Right ventricle myocardium superior (tissue), 1 donor: Measurements from ENCODE around the gene SLC17A3. TPM values are rescaled to one million over a fixed set of nuclear protein-coding genes. Genes with fewer than 3 reads are reported as not detected.

Experiments used
- ATAC-seq: fragments of 200-7000 bp; cut with Tn5 transposase; one replicate; pipeline ENCODE4 v1.9.1; 2020; ENCODE audit warnings: mild to moderate bottlenecking; ENCODE audit not compliant: poor library complexity
- DNase-seq: peaks from one replicate; pipeline ENCODE4 v3.0.0-alpha.2; 2020
- intact Hi-C: fragments of 100-400 bp; cut with DNase I; formaldehyde crosslinking; loops from one replicate; pipeline ENCODE4 v1.11.2; 2022
- total RNA-seq: library from RNA; stranded (reverse); fragmentation: NEBNext Ultra II Directional; extraction: Animal tissue kit (Norgen Biotek cat#: 25700); gene quantifications from one replicate; pipeline ENCODE4 v1.2.1, GENCODE V29; 2021
- donor health status: DM: no; HTN: yes; CAD: no; lungs with severe emphysema.

The SLC17A3 gene
- total RNA-seq, 1 donor from 2014 or later: not detected

DNA sequence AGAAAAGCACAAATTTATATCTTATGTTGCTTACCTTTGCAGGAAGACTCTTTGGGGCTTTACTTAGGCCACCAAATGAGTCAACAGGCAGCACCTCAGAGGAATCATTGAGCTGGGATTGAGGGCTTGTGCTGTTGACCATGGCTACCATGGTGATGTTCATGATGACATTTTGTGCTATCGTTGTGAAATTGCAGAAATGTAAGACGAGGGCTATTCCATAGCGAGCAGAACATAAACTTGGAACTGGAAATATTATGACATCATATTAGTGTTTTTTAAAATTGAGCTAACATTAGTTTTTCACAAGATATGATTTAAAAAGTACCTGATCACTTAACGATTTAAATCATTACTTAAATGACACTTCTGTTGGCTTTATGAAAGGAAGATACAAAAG is 11.8 kb downstream of the SLC17A3 start:
- intact Hi-C loops: no loop called here
- ATAC-seq (no peak), DNase-seq (no peak)

- no peak for ATAC-seq
- intact Hi-C loops: no loop called here
Measured at GRCh38 chr6:25852756-25853155, 21.3 kb downstream of the SLC17A3 start.

GRCh38 chr6:25851961-25852360 is 22.1 kb downstream of the SLC17A3 start:
- ATAC-seq: no peak
- no peak for DNase-seq
- intact Hi-C loops: no loop called here

More at GRCh38 chr6:25852756-25853155, 21.3 kb downstream of the SLC17A3 start:
- DNase-seq: no peak

DNA sequence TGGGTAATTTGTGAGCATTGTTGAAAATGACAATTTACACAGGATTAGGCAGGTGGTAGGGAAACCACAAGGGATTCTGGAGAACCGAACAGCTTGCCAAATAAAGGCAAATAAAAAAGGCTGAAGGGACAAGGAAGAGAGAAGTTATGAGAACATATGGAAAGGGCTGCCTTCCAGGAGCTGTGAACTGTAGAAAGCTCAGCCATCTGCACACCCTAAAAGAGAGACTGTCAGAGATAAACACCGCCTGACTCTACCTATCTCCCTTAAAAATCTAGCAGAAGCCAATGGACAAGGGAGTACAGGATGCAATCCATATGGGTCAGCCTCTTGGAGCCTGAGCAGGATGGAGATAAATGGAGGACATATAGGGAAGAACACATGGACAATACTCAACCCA is 29.5 kb downstream of the SLC17A3 start:
- no peak for DNase-seq
- ATAC-seq: no peak
- intact Hi-C loops: no loop called here

DNA sequence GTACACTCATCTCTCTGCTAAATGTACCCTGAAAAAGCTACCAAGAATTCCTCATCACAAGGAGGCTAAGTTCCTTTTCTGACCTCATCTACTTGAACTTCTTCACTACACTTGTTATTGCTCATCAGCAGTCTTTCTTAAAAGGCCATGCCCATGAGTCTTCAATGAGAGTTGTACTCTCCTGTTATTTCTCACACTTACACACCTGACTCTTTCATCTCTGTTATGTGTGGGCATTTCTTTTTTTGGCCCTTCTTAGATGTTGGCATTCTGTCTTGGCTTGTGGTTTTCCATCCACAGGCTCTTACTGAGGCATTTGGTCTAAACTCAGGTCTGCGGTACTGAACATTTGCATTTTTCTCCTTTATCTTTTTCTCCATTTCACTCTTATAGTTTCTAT is 31.5 kb downstream of the SLC17A3 start:
- DNase-seq: no peak
- intact Hi-C loops: no loop called here
- ATAC-seq: no peak

DNA sequence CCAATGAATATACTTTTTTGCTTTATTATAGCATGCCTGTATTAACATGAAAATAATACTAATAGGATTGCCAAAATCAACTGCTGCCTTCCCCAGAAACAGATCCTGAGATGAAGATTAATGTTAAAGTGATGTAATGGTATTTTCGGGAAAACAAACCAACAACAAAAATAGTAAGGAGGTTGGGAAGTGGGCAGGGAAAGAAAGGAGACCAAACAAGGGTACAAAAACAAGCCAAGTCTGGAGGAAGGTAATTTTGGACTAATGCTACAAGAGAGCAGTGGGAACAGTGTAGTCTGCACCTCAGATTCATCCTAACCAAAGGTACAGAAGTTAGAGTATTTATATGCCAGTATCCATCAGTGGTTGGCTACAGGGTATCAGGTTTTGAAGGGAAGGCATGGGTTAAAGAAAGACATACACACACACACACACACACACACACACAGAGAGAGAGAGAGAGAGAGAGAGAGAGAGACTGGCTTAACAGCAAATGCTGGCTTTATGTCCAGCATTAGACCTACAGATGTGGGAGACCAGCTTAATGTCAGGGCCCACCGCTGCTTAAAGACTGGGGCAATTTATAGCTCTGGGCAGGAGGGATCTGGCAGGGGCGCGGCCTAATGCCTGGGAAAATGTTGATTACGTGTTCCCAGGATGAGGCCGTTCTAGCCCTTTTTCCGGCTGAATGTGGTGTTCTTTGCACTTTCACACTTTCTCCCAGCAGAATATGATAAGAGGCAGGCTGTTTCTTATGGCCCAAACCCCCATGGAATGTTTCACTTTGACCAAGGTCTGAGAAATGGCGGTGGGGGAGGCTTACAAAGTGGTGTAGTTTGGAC is 38.4 kb downstream of the SLC17A3 start:
- ATAC-seq (no peak), DNase-seq (no peak)
- intact Hi-C loops: no loop called here

DNA sequence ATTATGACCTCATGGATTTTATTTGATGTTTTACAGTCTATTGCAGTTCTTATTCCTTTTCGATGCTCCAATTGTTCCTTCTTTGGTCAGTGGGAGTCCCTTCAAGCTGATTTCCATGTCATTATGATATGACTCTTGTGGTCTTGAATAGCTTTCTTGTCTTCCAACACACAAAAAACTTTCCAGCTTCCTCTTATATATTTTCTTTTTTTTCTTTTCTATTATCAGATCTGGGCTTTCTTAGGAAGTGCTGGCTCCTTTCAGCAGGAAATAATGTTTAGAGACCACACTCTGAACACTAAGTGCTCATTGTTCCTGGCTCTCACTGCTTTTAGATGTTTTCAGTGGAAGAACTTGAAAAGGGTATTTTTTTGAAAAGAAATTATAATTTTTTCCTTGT is 39.1 kb downstream of the SLC17A3 start:
- intact Hi-C loops: no loop called here
- ATAC-seq (no peak), DNase-seq (no peak)

DNA sequence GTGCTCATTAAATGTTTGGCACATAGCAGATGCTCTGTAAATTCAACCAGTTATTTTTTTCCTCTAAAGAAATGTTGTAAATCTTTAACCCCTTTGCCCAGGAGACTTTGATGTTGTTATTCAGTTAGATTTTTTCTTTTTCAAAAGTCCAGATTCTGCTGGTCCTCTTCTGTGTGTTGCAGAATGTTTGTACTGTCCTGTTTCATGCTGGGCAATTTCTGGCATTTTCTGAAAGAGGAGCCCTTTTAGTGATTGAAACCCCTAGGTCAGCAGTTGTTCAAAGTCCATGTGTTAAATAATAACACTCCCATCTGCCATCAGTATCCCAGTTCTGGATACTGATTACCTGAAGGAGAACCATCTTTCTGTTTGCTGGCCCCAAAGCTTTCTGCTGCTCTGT is 40.9 kb downstream of the SLC17A3 start:
- ATAC-seq (no peak), DNase-seq (no peak)
- intact Hi-C loops: no loop called here

DNA sequence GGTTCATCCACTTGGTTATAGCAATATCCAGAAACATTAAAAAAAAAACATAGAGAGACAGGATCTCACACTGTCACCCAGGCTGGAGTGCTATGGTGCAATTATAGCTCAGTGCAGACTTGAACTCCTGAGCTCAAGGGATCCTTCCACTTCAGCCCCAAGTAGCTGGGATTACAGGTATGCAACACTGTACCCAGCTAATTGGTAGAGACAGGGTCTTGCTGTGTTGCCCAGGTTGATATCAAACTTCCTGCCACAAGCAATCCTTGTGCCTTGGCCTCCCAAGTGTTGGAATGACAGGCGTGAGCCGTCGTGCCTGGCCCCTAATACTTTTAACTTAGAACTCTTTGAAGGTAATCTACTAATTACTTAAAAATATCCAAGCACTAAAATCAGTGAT is 41.4 kb downstream of the SLC17A3 start:
- intact Hi-C loops: no loop called here
- DNase-seq (no peak), ATAC-seq (no peak)

DNA sequence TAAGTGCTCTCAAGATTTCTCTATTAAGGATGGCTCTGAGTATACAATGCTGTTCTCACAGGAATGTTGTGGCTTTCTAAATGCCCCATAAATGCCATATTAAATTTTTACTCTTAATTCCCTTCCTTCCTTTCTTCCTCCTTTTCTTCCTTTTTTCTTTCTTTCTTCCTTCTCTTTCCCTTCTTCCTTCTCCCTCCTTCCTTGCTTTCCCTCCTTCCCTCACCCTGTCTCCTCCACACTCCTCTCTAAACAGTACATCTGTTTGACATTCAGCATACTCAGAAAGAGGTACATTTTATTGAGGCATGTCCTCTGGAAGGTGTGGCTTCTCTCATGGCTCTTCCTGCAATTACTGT is 41.8 kb downstream of the SLC17A3 start:
- ATAC-seq (no peak), DNase-seq (no peak)
- intact Hi-C loops: no loop called here

GRCh38 chr6:25831532-25832306 is 42.3 kb downstream of the SLC17A3 start, which contains the start of gene SLC17A1:
TSS of gene SLC17A1 (minus strand) at chr6:25832052. CDS start at chr6:25830557, 1,495 bp downstream.
- DNase-seq (no peak), ATAC-seq (no peak)
- intact Hi-C loops: no loop called here

DNA sequence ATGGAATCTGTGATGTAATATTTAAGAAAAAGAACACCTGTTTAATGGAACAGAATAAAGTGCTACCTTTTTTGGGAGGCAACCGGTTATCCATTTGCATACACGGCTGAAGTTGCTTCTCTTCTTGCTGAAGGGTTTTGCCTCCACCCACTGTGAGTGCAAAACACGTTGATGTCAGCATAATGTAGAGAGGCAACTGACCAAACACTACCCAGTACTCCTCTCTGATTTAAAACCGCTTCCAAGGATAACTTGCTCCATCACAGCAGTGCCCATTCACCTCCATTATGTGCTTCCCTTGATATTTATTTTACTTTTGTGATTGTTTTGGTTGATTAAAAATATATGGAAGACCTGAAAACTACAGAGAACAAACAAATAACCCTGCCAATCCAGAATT is 43.6 kb downstream of the SLC17A3 start:
- DNase-seq (no peak), ATAC-seq (no peak)
- intact Hi-C loops: no loop called here

DNA sequence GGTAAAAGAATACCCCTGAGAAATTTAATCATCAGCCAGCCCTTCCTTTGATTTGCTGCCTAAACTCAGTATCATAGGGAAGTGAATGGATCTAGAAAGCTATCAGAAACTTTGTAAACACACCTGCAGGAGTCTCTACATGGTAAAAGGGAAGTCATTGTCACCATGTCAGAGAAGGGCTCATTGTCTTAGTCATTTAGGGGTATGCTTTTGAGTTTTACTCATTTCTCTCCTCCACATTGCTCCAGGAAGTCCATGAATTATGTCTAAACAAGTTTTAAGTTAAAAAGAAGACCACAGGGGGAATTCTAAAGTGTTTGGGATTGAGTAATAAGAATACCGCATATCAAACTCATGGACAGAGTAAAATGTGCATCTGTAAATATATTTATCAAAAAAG is 44.7 kb downstream of the SLC17A3 start:
- no peak for DNase-seq
- ATAC-seq: no peak
- intact Hi-C loops: no loop called here

DNA sequence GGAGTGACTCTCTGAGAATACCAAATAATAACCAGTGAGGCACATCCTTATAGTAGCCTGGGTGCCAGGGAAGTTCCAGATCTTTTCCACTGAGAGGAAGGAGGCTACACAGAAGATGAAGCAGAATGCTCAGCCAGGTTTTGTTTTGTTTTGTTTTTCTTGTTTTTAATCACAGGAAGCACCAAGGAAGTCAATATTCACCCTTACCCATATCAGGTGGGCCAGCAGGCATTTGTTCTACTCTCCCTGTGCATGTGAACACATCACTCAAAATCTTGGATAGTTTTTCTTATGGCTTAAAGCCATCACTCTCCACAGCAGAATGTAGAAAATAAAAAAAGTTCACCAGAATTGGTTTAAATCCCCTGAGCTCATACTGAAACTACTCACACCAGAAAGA is 52.7 kb downstream of the SLC17A3 start:
- DNase-seq: no peak
- no peak for ATAC-seq

GRCh38 chr6:25816252-25816651 is 57.8 kb downstream of the SLC17A3 start:
- no peak for DNase-seq
- intact Hi-C loops: no loop called here
- ATAC-seq: no peak

More for the DNA sequence above, 52.7 kb downstream of the SLC17A3 start:
- intact Hi-C loops: no loop called here

DNA sequence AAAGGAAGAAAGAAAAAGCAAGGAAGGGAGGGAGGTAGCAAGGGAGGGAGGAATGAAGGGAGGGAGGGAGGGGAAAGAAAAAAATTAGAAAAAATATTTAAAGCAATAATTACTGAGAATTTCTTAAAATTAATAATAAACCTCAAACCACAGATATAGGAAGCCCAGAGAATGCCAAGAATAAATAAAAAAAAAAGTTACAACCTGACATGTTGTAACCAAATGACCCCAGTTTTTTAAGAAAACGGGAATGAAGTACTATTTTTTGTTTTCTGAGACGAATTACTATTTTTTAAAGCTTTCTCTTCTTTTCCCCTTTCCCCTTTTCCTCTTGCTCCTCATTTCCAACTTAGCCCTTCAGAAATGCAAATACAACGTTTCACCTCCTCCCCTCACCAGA is 58.8 kb downstream of the SLC17A3 start:
- intact Hi-C loops: no loop called here
- DNase-seq (no peak), ATAC-seq (no peak)

DNA sequence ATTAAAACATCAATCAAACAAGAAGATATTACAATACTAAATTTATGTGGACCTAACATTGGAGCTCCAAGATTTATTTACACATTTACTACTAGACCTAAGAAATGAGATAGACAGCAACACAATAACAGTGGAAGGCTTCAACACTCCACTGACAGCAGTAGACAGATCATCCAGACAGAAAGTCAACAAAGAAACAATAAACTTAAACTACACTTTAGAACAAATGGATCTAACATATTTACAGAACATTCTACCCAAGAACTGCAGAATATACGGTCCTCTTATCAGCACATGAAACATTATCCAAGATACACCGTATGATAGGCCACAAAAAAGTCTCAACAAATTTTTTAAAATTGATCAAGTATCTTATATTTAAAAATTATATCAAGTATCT is 69.2 kb downstream of the SLC17A3 start:
- ATAC-seq (no peak), DNase-seq (no peak)
- intact Hi-C loops: no loop called here

- intact Hi-C loops: no loop called here
- ATAC-seq: no peak
- DNase-seq: no peak
Measured at GRCh38 chr6:25801436-25801835, 72.6 kb downstream of the SLC17A3 start.
